NCI-H2081 treated with DMSO at 0.1 percent for 48 hours (cell line): ENCODE results near the gene GOLGA6L22.
"Not testable (repeated sequence)": the region's sequence is repeated elsewhere in the genome, so short reads cannot be mapped to it uniquely, and the experiment has no call there.

Source experiments
- DNase-seq: peaks from one replicate; lab custom pipeline; 2025; lab: John Stamatoyannopoulos, UW

Gene GOLGA6L22

DNA sequence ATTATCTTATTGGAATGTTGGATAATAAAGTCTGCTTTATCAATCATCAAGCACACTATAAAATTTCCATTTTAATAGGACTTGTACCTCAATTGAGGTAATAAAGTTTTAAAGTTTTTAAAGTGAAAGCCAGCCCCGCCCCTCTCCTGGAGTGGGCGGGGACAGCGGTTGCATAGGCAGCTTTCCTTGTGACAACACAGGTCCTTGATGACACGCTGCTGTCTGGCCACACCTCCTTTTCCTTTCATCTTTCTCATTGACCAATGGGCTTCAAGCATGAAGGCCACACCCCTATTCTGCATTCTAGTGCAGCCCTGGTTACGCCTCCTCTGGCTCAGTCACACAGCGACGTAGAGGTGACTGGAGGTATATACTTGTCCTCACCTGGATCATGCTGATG lies at the start of gene GOLGA6L22:
GOLGA6L22 (plus strand) TSS at position 301 of the 400 bp plus-strand sequence; CDS start at position 392, 91 bp downstream.
- not testable (repeated sequence) for DNase-seq

DNA sequence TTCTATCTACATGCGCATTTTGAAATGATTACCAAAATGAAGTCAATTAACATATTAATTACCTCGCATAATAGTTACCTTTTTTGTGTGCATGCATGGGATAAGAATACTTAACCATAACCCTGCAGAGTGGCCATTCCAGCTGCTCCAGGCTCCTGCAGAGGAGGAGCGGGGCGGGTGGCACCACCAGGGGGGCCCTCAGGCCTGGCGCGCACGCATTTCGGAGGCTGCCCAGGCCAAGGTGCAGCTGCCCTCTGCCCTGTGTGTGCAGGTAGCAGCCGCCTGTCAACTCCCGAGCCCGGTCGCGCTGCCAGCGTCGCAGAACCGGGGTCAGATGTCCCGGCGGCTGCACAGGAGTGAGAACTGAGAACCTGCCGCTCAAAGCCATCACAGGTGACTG lies 41.4 kb upstream of the GOLGA6L22 start:
- not testable (repeated sequence) for DNase-seq

DNA sequence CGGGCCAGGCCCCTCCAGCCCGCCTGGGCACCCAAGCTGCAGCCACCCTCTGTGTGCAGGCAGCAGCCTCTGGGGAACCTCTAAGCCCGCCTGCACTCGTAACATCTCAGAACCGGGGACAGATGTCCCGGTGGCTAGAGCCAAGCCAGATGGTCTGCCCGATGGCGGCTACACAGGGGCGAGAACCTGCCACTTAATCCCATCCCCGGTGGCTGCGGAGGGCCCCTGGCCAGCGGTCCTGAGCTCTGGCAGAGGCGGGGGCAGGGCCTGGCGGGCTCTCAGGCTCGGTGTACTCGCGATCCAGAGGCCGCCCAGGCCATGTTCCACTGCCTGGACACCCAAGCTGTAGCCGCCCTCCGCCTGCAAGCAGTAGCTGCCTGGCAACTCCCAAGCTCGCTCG lies 40.9 kb upstream of the GOLGA6L22 start:
- DNase-seq, result not testable (repeated sequence)

DNA sequence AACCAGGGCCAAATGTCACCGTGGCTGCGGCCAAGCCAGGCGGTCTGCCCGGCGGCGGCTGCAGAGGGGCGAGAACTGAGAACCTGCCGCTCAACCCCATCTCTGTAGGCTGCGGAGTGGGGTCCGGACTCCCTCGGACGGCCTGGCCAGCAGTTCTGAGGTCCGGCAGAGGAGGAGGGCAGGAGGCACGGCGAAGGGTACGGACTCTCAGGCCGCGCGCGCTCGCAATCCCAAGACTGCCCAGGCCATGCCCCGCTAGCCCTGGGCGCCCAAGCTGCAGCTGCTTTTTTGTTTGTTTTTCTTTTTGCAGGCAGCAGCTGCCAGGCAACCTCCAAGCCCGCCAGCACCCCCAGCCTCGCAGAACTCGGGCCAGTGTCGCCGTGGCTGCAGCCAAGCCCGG lies 40.5 kb upstream of the GOLGA6L22 start:
- not testable (repeated sequence) for DNase-seq

GRCh38 chr15:22418666-22419065 lies 40.0 kb upstream of the GOLGA6L22 start:
- not testable (repeated sequence) for DNase-seq

- not testable (repeated sequence) for DNase-seq
These were observed 38.4 kb upstream of the GOLGA6L22 start for GRCh38 chr15:22420340-22420739.

GRCh38 chr15:22429426-22429825 lies 29.3 kb upstream of the GOLGA6L22 start:
- DNase-seq, result not testable (repeated sequence)

GRCh38 chr15:22431687-22432086 lies 27.0 kb upstream of the GOLGA6L22 start:
- not testable (repeated sequence) for DNase-seq

- not testable (repeated sequence) for DNase-seq
These were observed 35.9 kb downstream of the GOLGA6L22 start for GRCh38 chr15:22494490-22495113.

GRCh38 chr15:22497200-22497599 lies 38.5 kb downstream of the GOLGA6L22 start:
- DNase-seq, result not testable (repeated sequence)

DNA sequence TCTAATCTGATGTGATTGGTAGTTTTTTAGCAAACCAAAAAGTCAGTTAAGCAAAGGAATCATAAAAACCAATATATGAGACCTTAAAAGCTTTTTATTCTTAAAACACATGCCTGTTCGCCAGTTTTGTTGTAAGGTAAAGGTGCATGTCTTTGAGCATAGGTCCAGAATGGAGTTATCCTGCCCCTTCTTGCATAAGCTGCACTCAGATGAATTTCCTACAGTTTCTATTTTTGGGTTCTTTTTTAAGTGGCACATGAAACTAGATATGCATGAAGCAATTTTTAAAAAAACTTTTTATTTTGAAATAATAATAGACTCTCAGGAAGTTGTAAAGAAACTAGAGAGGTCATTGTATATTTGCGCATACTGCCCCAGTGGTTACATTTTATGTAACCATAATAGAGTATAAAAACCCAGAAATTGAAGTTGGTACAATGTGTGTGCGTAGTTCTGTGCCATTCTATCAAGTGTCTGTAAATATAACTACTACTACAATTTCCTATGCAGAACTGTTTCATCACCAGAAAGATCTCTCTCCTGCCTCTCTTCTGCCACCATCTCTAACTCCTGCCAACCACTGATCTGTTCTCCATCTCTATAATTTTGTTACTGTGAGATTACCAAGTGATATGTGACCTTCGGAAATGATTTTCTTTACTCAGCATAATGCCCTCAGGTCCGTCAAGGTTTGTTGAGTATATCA lies 39.7 kb downstream of the GOLGA6L22 start:
- not testable (repeated sequence) for DNase-seq

- not testable (repeated sequence) for DNase-seq
These were observed 43.6 kb downstream of the GOLGA6L22 start for GRCh38 chr15:22502272-22502671.

DNA sequence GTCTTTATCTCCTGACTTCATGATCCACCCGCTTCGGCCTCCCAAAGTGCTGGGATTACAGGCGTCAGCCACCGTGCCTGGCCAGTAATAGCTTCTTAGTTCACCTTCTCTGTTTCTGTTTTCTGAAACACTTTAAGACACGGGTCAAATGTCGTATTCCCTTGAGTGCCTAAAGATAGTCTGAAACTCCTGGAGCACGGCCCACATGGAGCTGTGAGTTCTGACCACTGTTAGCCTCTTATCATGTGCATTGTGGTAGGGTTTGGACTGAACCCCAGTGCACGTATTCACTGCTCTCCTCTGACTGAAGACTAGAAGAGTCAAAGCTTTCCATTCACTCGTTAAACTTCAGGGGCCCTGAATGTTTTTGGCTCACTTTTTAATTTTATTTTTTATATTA lies 48.3 kb downstream of the GOLGA6L22 start:
- DNase-seq, result not testable (repeated sequence)

- not testable (repeated sequence) for DNase-seq
These were observed 57.4 kb downstream of the GOLGA6L22 start for GRCh38 chr15:22516140-22516539.
